ENCODE results near the gene TTC39A. TPM values are rescaled to one million over a fixed set of nuclear protein-coding genes. Genes with fewer than 3 reads are reported as not detected.

Gene TTC39A
- total RNA-seq: 0.32 and 1.0 TPM in 2 replicates

DNA sequence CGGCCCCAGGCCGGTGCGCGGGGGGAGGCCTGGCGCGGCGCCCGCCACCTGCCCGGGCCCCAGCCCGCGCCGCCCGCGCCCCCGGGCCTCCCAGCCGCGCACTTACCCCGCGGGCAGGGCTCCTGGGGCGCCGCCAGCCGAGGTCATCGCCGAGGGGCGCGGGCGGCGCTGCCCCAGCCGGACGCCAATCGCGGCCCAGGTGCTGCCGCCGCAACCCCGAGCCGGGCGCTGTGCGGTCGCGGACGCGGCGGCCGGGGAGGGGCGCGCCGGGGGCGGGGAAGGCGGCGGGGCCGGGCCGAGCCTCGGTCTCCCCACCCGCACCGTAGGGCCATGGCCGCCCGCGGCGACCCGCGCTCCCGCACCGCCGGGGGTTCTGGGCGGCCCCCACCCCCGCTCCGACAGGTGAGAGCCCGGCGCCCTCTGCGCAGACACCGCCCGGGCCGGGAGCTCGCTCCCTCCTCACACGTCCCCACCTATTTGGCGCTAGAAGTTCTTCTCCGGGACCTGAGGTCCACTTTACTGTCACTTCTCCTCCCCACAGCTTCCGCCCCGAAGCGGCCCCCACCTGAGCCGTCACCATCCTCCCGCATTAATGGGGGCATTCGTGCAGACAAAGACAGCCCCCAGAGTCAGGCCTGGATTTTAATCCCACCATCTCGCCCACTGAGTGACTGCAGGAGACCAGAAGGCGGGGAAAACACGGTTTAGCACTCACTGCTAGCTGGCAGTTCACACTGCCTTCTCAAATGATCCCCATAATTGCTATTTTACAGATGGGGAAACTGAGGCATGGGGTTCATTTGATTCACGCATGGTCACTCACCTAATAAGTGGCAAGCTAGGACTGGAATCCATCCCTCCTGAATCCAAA is at the start of gene TTC39A:
TTC39A (minus strand) TSS at position 232 of the 871 bp plus-strand sequence; CDS start at position 147, 85 bp downstream.

Other genes starting within 250 kb of the TTC39A start
- 0.32 TPM in 1 of 2 replicates, not detected in the other for gene C1orf185, start 228.3 kb downstream of the TTC39A start, total RNA-seq
- gene RNF11, start 94.3 kb downstream of the TTC39A start, total RNA-seq: 146 and 211 TPM in 2 replicates
- gene EPS15, start 188.7 kb upstream of the TTC39A start, total RNA-seq: 74.4 and 87.8 TPM in 2 replicates

All from articular chondrocyte of knee joint (primary cell).